A549 (cell line): ENCODE measurements around the gene NPFFR2. TPM values are rescaled to one million over a fixed set of nuclear protein-coding genes. Genes with fewer than 3 reads are reported as not detected.
"Not testable (repeated sequence)": the region's sequence is repeated elsewhere in the genome, so short reads cannot be mapped to it uniquely, and the experiment has no call there.

ENCODE experiments used
- ATAC-seq, 2 experiments: fragments of 200-7000 bp in 1 of 2; fragments of >200 bp in 1 of 2; cut with Nextera tagmentation in 1 of 2; cut with Tn5 transposase in 1 of 2; 3 replicates each; pipeline versions ENCODE4 v1.8.0 to v1.9.1; 2018 to 2020; ENCODE audit warnings: mild to moderate bottlenecking in 1 of 2, moderate library complexity in 1 of 2
- CTCF ChIA-PET: fragments of 300-600 bp; sonication (Branson Sonifier 250); formaldehyde crosslinking; extraction: SDS; loops from one replicate; lab custom pipeline; 2021; ENCODE audit warnings: antibody characterized with exemption, inconsistent platforms; lab: Yijun Ruan, JAX
- POLR2A ChIA-PET: fragments of 350-600 bp; formaldehyde crosslinking; extraction: SDS; loops from one replicate; lab custom pipeline; 2021; ENCODE audit warnings: antibody characterized with exemption, inconsistent platforms; lab: Yijun Ruan, JAX
- DNase-seq, 2 experiments: peaks; one replicate each; pipeline versions ENCODE4 v3.0.0 to v3.0.0-alpha.2; 2011 to 2016; ENCODE audit warnings: low read depth in 1 of 2, low spot score in 1 of 2
- FAIRE-seq: peaks from 2 replicates; lab custom pipeline; 2011; peaks lifted over from hg19 to GRCh38; lab: Jason Lieb, UNC
- H3K27ac ChIP-seq, 2 experiments: fragments of >200 bp; sonication (Bioruptor Twin); formaldehyde crosslinking; 3 replicates each; pipeline ENCODE4 v1.5.1; 2016 to 2017
- H3K4me1 ChIP-seq: fragments of >200 bp; sonication (Bioruptor Twin); formaldehyde crosslinking; 3 replicates; pipeline ENCODE4 v1.6.1; 2016
- H3K4me2 ChIP-seq: fragments of >200 bp; sonication (Bioruptor Twin); formaldehyde crosslinking; 3 replicates; pipeline ENCODE4 v1.6.1; 2016
- H3K4me3 ChIP-seq: fragments of >200 bp; sonication (Bioruptor Twin); formaldehyde crosslinking; 3 replicates; pipeline ENCODE4 v1.5.1; 2016
- H3K9me3 ChIP-seq: fragments of >200 bp; sonication (Bioruptor Twin); formaldehyde crosslinking; 3 replicates; pipeline ENCODE4 v1.6.1; 2016
- BHLHE40 ChIP-seq: IDR thresholded peaks from 2 replicates; pipeline ENCODE4 v1.6.1; 2012; ENCODE audit warnings: low read depth, low read length, inconsistent platforms
- CEBPB ChIP-seq, 2 experiments: fragments of >200 bp in 1 of 2; sonication (Bioruptor Twin) in 1 of 2; formaldehyde crosslinking in 1 of 2; IDR thresholded peaks; 2 replicates each; pipeline ENCODE4 v1.6.1; 2012 to 2016
- CHD2 ChIP-seq: fragments of 150-350 bp; IDR thresholded peaks from 2 replicates; pipeline ENCODE4 v1.6.1; 2014; ENCODE audit warnings: low read length; ENCODE audit not compliant: partially characterized antibody
- EHMT2 ChIP-seq: fragments of 200-600 bp; sonication (generic); IDR thresholded peaks from 2 replicates; pipeline ENCODE4 v1.6.1; 2016; ENCODE audit warnings: antibody characterized with exemption, low read depth, mild to moderate bottlenecking, moderate library complexity
- ELK1 ChIP-seq: fragments of 150-350 bp; IDR thresholded peaks from 2 replicates; pipeline ENCODE4 v1.6.1; 2014; ENCODE audit warnings: low read depth, mild to moderate bottlenecking, low read length
- EP300 ChIP-seq, 2 experiments: fragments of >200 bp; sonication (Bioruptor Twin); formaldehyde crosslinking; IDR thresholded peaks; 2 replicates in 1 of 2; 3 replicates in 1 of 2; pipeline ENCODE4 v1.6.1; 2016 to 2017
- FOSB ChIP-seq: fragments of 250-450 bp; sonication (Bioruptor Pico); IDR thresholded peaks from 2 replicates; pipeline ENCODE4 v1.5.0; 2020; ENCODE audit warnings: mild to moderate bottlenecking, moderate library complexity
- FOSL2 ChIP-seq, 2 experiments: fragments of 450-650 bp in 1 of 2; fragments of >200 bp in 1 of 2; sonication (Bioruptor Twin) in 1 of 2; formaldehyde crosslinking; IDR thresholded peaks; 2 replicates each; pipeline versions ENCODE4 v1.5.0 to v1.6.1; 2016 to 2020; ENCODE audit warnings: mild to moderate bottlenecking in 1 of 2, moderate library complexity in 1 of 2
- GATA3 ChIP-seq: IDR thresholded peaks from 2 replicates; pipeline ENCODE4 v1.6.1; 2012; ENCODE audit warnings: borderline replicate concordance
- HES2 ChIP-seq: fragments of >200 bp; sonication (Bioruptor Twin); formaldehyde crosslinking; IDR thresholded peaks from 2 replicates; pipeline ENCODE4 v1.6.1; 2016
- HMGXB4 ChIP-seq: fragments of 250-450 bp; sonication (Bioruptor Pico); IDR thresholded peaks from 2 replicates; pipeline ENCODE4 v1.5.0; 2021; ENCODE audit warnings: mild to moderate bottlenecking, moderate library complexity, borderline replicate concordance
- HOXA7 ChIP-seq: fragments of 250-450 bp; sonication (Bioruptor Pico); IDR thresholded peaks from 2 replicates; pipeline ENCODE4 v1.5.0; 2020; ENCODE audit warnings: mild to moderate bottlenecking, moderate library complexity
- JUN ChIP-seq, 2 experiments: fragments of >200 bp; sonication (Bioruptor Twin); formaldehyde crosslinking; IDR thresholded peaks; 2 replicates in 1 of 2; 3 replicates in 1 of 2; pipeline ENCODE4 v1.6.1; 2016 to 2017
- JUNB ChIP-seq: fragments of >200 bp; sonication (Bioruptor Twin); formaldehyde crosslinking; IDR thresholded peaks from 2 replicates; pipeline ENCODE4 v1.6.1; 2016
- KDM5A ChIP-seq: fragments of 200-600 bp; sonication (generic); IDR thresholded peaks from 2 replicates; pipeline ENCODE4 v1.6.1; 2016; ENCODE audit warnings: antibody characterized with exemption, mild to moderate bottlenecking
- MAFK ChIP-seq: fragments of 450-650 bp; IDR thresholded peaks from 2 replicates; pipeline ENCODE4 v1.6.1; 2014; ENCODE audit not compliant: partially characterized antibody
- MAZ ChIP-seq: fragments of 150-350 bp; IDR thresholded peaks from 2 replicates; pipeline ENCODE4 v1.6.1; 2014; ENCODE audit warnings: antibody characterized with exemption, low read depth, low read length, borderline replicate concordance
- PHF8 ChIP-seq: fragments of 200-600 bp; sonication (generic); IDR thresholded peaks from 2 replicates; pipeline ENCODE4 v1.6.1; 2016; ENCODE audit warnings: low read depth, mild to moderate bottlenecking, antibody characterized with exemption, moderate library complexity, borderline replicate concordance
- POLR2A ChIP-seq: IDR thresholded peaks from 2 replicates; pipeline ENCODE4 v1.6.1; 2012; ENCODE audit warnings: mild to moderate bottlenecking, low read length
- POLR2AphosphoS2 ChIP-seq: conservative IDR thresholded peaks from 2 replicates; pipeline ENCODE4 v1.6.1; 2012; ENCODE audit warnings: low read length, improper control_type of control experiment, inconsistent platforms
- REST ChIP-seq: fragments of 200-600 bp; sonication (generic); IDR thresholded peaks from 2 replicates; pipeline ENCODE4 v1.6.1; 2016; ENCODE audit warnings: antibody characterized with exemption, mild to moderate bottlenecking, moderate library complexity
- RFX5 ChIP-seq: fragments of 450-650 bp; IDR thresholded peaks from 2 replicates; pipeline ENCODE4 v1.7.1; 2014; ENCODE audit warnings: antibody characterized with exemption, mild to moderate bottlenecking, moderate library complexity
- RNF2 ChIP-seq: fragments of 200-600 bp; sonication (generic); IDR thresholded peaks from 2 replicates; pipeline ENCODE4 v1.6.1; 2016; ENCODE audit warnings: low read depth, mild to moderate bottlenecking, antibody characterized with exemption, moderate library complexity, borderline replicate concordance
- USF2 ChIP-seq: fragments of 450-650 bp; IDR thresholded peaks from 2 replicates; pipeline ENCODE4 v1.6.1; 2014; ENCODE audit warnings: antibody characterized with exemption
- ZC3H11A ChIP-seq: fragments of 450-650 bp; IDR thresholded peaks from 2 replicates; pipeline ENCODE4 v1.6.1; 2014; ENCODE audit warnings: antibody characterized with exemption, mild to moderate bottlenecking
- ZFP36 ChIP-seq: fragments of 450-650 bp; IDR thresholded peaks from 2 replicates; pipeline ENCODE4 v1.6.1; 2014; ENCODE audit warnings: borderline replicate concordance; ENCODE audit not compliant: partially characterized antibody
- ZSCAN20 ChIP-seq: fragments of 250-450 bp; sonication (Bioruptor Pico); IDR thresholded peaks from 2 replicates; pipeline ENCODE4 v1.8.0; 2022; ENCODE audit warnings: mild to moderate bottlenecking, moderate library complexity
- WGBS: methylation state at CpG from one replicate; pipeline ENCODE4 v1.1.6; 2017; ENCODE audit errors: missing lambda C conversion rate; 5-methylcytosine and 5-hydroxymethylcytosine counted together
- polyA plus RNA-seq, 4 experiments: library from polyadenylated mRNA; depleted of rRNA in 3 of 4; stranded (reverse); fragments of >200 nt; fragmentation: RNase III in 1 of 4; extraction: RNeasy Plus Mini Kit Qiagen cat#74134 plus additional on column Dnase treatment in 1 of 4; gene quantifications; 2 replicates in 3 of 4; 3 replicates in 1 of 4; pipeline ENCODE4 v1.2.3, GENCODE V29; 2011 to 2017

Gene NPFFR2
- polyA plus RNA-seq, 2 of the 4 experiments (the other 2 are of a cell fraction) = not detected

GRCh38 chr4:72136429-72136828 is 104.6 kb downstream of the NPFFR2 start:
- POLR2A ChIA-PET = no interaction called here
- FAIRE-seq = no peak
- H3K4me1 ChIP-seq = no peaks in the 10 kb centered on the region
- H3K4me3 ChIP-seq = no peak overlapping the region
- no peaks in the 10 kb centered on the region for H3K9me3 ChIP-seq
- H3K4me2 ChIP-seq = no peak overlapping the region
- CTCF ChIA-PET = no interaction called here
- DNase-seq = no peak
- TF ChIP-seq ZC3H11A (no peak), MAZ (no peak), KDM5A (no peak), CEBPB (IDR thresholded peaks at IDR 0.05) (no peak), HOXA7 (no peak), USF2 (no peak), MAFK (no peak), GATA3 (no peak), FOSB (CRISPR knock-in tag) (no peak), EHMT2 (no peak), FOSL2 (IDR thresholded peaks at IDR 0.05) (no peak), FOSL2 (CRISPR knock-in tag; IDR thresholded peaks at IDR 0.05) (no peak), EP300 (IDR thresholded peaks at IDR 0.05) (no peak), RFX5 (no peak)
- TF ChIP-seq, all 56 proteins: peak for 0
- WGBS = 44% methylated on average over 6 of the region's 6 CpGs
- no peak for ATAC-seq
- H3K27ac ChIP-seq = no peak overlapping the region

- H3K27ac ChIP-seq, FAIRE-seq, H3K4me2 ChIP-seq, DNase-seq, ATAC-seq, H3K4me3 ChIP-seq, H3K4me1 ChIP-seq, POLR2A ChIA-PET, H3K9me3 ChIP-seq: not testable (repeated sequence)
- CTCF ChIA-PET = interaction anchor here (0.6 kb wide), 1 partner anchor 1316 kb away, joined by 3 read pairs; no protein-coding TSS in a partner anchor
- WGBS = 0% methylated on average over 2 of the region's 2 CpGs
These were observed 108.2 kb downstream of the NPFFR2 start for GRCh38 chr4:72139997-72140396.

- Histone ChIP-seq H3K4me2 (no peak overlapping the region), H3K4me3 (no peak overlapping the region), H3K27ac (no peak overlapping the region), H3K4me1 (no peaks in the 10 kb centered on the region), H3K9me3 (no peaks in the 10 kb centered on the region)
- no peak for FAIRE-seq
- WGBS = 6% methylated on average over 2 of the region's 2 CpGs
- DNase-seq = no peak
- ChIA-PET POLR2A (no interaction called here), CTCF (no interaction called here)
- no peak for ATAC-seq
- TF ChIP-seq POLR2A (no peak), KDM5A (no peak), JUNB (no peak), RNF2 (no peak), ELK1 (no peak), HMGXB4 (no peak), HOXA7 (no peak), PHF8 (no peak), JUN (IDR thresholded peaks at IDR 0.05) (no peak), BHLHE40 (no peak), ZSCAN20 (CRISPR knock-in tag) (no peak), HES2 (no peak), POLR2AphosphoS2 (no peak), CHD2 (no peak), REST (no peak), ZFP36 (no peak)
These were observed 112.4 kb downstream of the NPFFR2 start for GRCh38 chr4:72144241-72144640.
